H9 (cell line): Measurements from ENCODE around the gene FRYL. TPM values are rescaled to one million over a fixed set of nuclear protein-coding genes. Genes with fewer than 3 reads are reported as not detected.

Source experiments
- DNase-seq: peaks from one replicate; pipeline ENCODE4 v3.0.0-alpha.2; 2017
- H2AFZ ChIP-seq: one replicate; pipeline ENCODE4 v1.6.1; 2013; ENCODE audit warnings: mild to moderate bottlenecking, low read length, control low read depth, moderate library complexity
- H2AK5ac ChIP-seq: 2 replicates; pipeline ENCODE4 v1.6.1; 2013; ENCODE audit warnings: low read length, control low read depth, mixed read lengths; ENCODE audit not compliant: insufficient read length
- H2BK120ac ChIP-seq: one replicate; pipeline ENCODE4 v1.6.1; 2013; ENCODE audit warnings: low read depth, mild to moderate bottlenecking, low read length, control low read depth, inconsistent platforms; ENCODE audit not compliant: poor library complexity, severe bottlenecking
- H2BK12ac ChIP-seq: 2 replicates; pipeline ENCODE4 v1.6.1; 2013; ENCODE audit warnings: low read length, control low read depth, mixed read lengths, low read depth; ENCODE audit not compliant: insufficient read length
- H2BK15ac ChIP-seq: 2 replicates; pipeline ENCODE4 v1.6.1; 2013; ENCODE audit warnings: low read depth, low read length, control low read depth
- H2BK20ac ChIP-seq: one replicate; pipeline ENCODE4 v1.6.1; 2013; ENCODE audit warnings: low read depth, mild to moderate bottlenecking, low read length, control low read depth, inconsistent platforms; ENCODE audit not compliant: poor library complexity, severe bottlenecking
- H2BK5ac ChIP-seq: 2 replicates; pipeline ENCODE4 v1.6.1; 2013; ENCODE audit warnings: low read length, control low read depth, mixed read lengths; ENCODE audit not compliant: insufficient read length
- H3K14ac ChIP-seq: 2 replicates; pipeline ENCODE4 v1.6.1; 2013; ENCODE audit warnings: low read length, control low read depth; ENCODE audit not compliant: insufficient read depth
- H3K18ac ChIP-seq: 2 replicates; pipeline ENCODE4 v1.6.1; 2013; ENCODE audit warnings: low read depth, mild to moderate bottlenecking, mixed read lengths, low read length, control low read depth; ENCODE audit not compliant: insufficient read length
- H3K23ac ChIP-seq: 2 replicates; pipeline ENCODE4 v1.6.1; 2013; ENCODE audit warnings: low read length, control low read depth, mixed read lengths, low read depth; ENCODE audit not compliant: insufficient read length
- H3K23me2 ChIP-seq: 2 replicates; pipeline ENCODE4 v1.6.1; 2013; ENCODE audit warnings: low read depth, mild to moderate bottlenecking, mixed read lengths, low read length, control low read depth; ENCODE audit not compliant: insufficient read length, poor library complexity, severe bottlenecking
- H3K27ac ChIP-seq: 2 replicates; pipeline ENCODE4 v1.5.1; 2013; ENCODE audit warnings: low read length, control low read depth, mixed read lengths, low read depth; ENCODE audit not compliant: insufficient read length
- H3K27me3 ChIP-seq: 2 replicates; pipeline ENCODE4 v1.6.1; 2013; ENCODE audit warnings: low read length, control low read depth, inconsistent platforms; ENCODE audit not compliant: insufficient read depth
- H3K4ac ChIP-seq: 2 replicates; pipeline ENCODE4 v1.6.1; 2013; ENCODE audit warnings: low read depth, mild to moderate bottlenecking, control low read depth, inconsistent platforms, low read length, moderate library complexity
- H3K4me1 ChIP-seq: 2 replicates; pipeline ENCODE4 v1.6.1; 2013; ENCODE audit warnings: low read length, control low read depth, inconsistent platforms; ENCODE audit not compliant: insufficient read depth
- H3K4me2 ChIP-seq: 2 replicates; pipeline ENCODE4 v1.6.1; 2013; ENCODE audit warnings: low read length, control low read depth, mixed read lengths; ENCODE audit not compliant: insufficient read length, insufficient read depth
- H3K56ac ChIP-seq: 2 replicates; pipeline ENCODE4 v1.6.1; 2013; ENCODE audit warnings: low read depth, mild to moderate bottlenecking, mixed read lengths, low read length, control low read depth; ENCODE audit not compliant: insufficient read length
- H3K79me1 ChIP-seq: 2 replicates; pipeline ENCODE4 v1.6.1; 2013; ENCODE audit warnings: low read depth, mild to moderate bottlenecking, moderate library complexity, low read length, control low read depth, inconsistent platforms; ENCODE audit not compliant: insufficient read depth, poor library complexity, severe bottlenecking
- H3K79me2 ChIP-seq: 2 replicates; pipeline ENCODE4 v1.6.1; 2013; ENCODE audit warnings: low read length, control low read depth, inconsistent platforms; ENCODE audit not compliant: insufficient read depth
- H3K9ac ChIP-seq: 2 replicates; pipeline ENCODE4 v1.6.1; 2013; ENCODE audit warnings: low read length, control low read depth, mixed read lengths; ENCODE audit not compliant: insufficient read length; ENCODE audit errors: extremely low read depth
- H3K9me3 ChIP-seq: one replicate; pipeline ENCODE4 v1.6.1; 2013; ENCODE audit warnings: low read depth, low read length, inconsistent platforms; ENCODE audit not compliant: control insufficient read depth
- H3T11ph ChIP-seq: one replicate; pipeline ENCODE4 v1.6.1; 2013; ENCODE audit warnings: mild to moderate bottlenecking, low read length, control low read depth, inconsistent platforms
- H4K20me1 ChIP-seq: one replicate; pipeline ENCODE4 v1.6.1; 2013; ENCODE audit not compliant: control insufficient read depth, insufficient read length, insufficient read depth
- H4K5ac ChIP-seq: 2 replicates; pipeline ENCODE4 v1.6.1; 2013; ENCODE audit warnings: low read depth, mild to moderate bottlenecking, mixed read lengths, low read length, control low read depth; ENCODE audit not compliant: insufficient read length
- H4K8ac ChIP-seq: replicated peaks from 2 replicates; pipeline ENCODE4 v1.6.1; 2013; ENCODE audit warnings: low read length, control low read depth, mixed read lengths, low read depth; ENCODE audit not compliant: insufficient read length
- H4K91ac ChIP-seq: 2 replicates; pipeline ENCODE4 v1.6.1; 2013; ENCODE audit warnings: low read depth, mild to moderate bottlenecking, moderate library complexity, mixed read lengths, low read length, control low read depth; ENCODE audit not compliant: insufficient read length
- H3K27ac Mint-ChIP-seq, 3 experiments: 2 replicates in 2 of 3; 3 replicates in 1 of 3; pipeline ENCODE4 v1.8.0; 2020 to 2021; ENCODE audit warnings: mixed read lengths in 3 of 3, mild to moderate bottlenecking in 1 of 3, moderate library complexity in 1 of 3
- H3K27me3 Mint-ChIP-seq: 2 replicates; pipeline ENCODE4 v1.8.0; 2021; ENCODE audit warnings: low read depth, mild to moderate bottlenecking, moderate library complexity, mixed read lengths
- H3K36me3 Mint-ChIP-seq, 3 experiments: 2 replicates in 2 of 3; 3 replicates in 1 of 3; pipeline ENCODE4 v1.8.0; 2020 to 2021; ENCODE audit warnings: low read depth in 3 of 3, mixed read lengths in 3 of 3; ENCODE audit not compliant: insufficient read depth in 1 of 3
- H3K4me1 Mint-ChIP-seq, 2 experiments: 2 replicates each; pipeline ENCODE4 v1.8.0; 2020; ENCODE audit warnings: mixed read lengths in 2 of 2
- H3K4me3 Mint-ChIP-seq, 2 experiments: 2 replicates in 1 of 2; 3 replicates in 1 of 2; pipeline ENCODE4 v1.8.0; 2020 to 2021; ENCODE audit warnings: mild to moderate bottlenecking in 2 of 2, mixed read lengths in 2 of 2, moderate library complexity in 1 of 2
- H3K9me3 Mint-ChIP-seq, 2 experiments: 2 replicates in 1 of 2; 3 replicates in 1 of 2; pipeline ENCODE4 v1.8.0; 2020; ENCODE audit warnings: mild to moderate bottlenecking in 2 of 2, mixed read lengths in 2 of 2, moderate library complexity in 1 of 2
- WGBS: extraction: QIAGEN DNeasy Blood & Tissue Kit; methylation state at CpG from one replicate; pipeline ENCODE4 v1.1.7; 2013; ENCODE audit warnings: missing lambda C conversion rate, low lambda C conversion rate, mixed read lengths; ENCODE audit not compliant: insufficient read length; ENCODE audit errors: extremely low coverage; 5-methylcytosine and 5-hydroxymethylcytosine counted together
- total RNA-seq: library from RNA; stranded (reverse); gene quantifications from 2 replicates; pipeline ENCODE4 v1.2.1, GENCODE V29; 2021
- TF ChIP-seq, protein P1 (sequence below): fragments of 200-600 bp; sonication (generic); conservative IDR thresholded peaks from 3 replicates; pipeline ENCODE4 v1.8.0; 2021; ENCODE audit warnings: antibody characterized with exemption, mild to moderate bottlenecking

FRYL gene
- total RNA-seq, 1 experiment from 2014 or later = 31.5 TPM

DNA sequence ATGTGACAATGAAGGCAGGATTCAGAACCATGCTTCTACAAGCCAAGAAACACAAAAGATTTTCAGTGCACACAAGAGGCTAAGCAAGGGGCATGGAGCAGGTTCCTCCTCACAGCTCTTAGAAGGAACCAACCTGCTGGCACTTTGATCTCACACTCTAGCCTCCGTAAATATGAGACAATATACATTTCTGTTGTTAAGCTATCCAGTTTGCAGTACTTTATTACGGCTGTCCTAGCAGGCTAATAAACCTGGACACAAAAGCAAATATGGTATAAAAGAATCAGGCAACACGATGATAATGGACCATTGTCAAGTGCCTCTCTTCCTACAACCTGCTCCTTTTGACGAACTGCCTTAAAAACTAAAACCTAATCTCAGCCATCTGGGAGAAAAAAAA, 175.6 kb downstream of the FRYL start:
- H3K23me2 ChIP-seq = no peaks in the 10 kb centered on the region
- no peak overlapping the region for H2BK12ac ChIP-seq
- WGBS = no CpG with 5 or more reads among the region's 4 CpGs
- H3K79me2 ChIP-seq = no peaks in the 10 kb centered on the region
- H3K36me3 Mint-ChIP-seq = peaks cover 0 to 4% (median 4%) of the 10 kb centered on the region in 3 experiments; a peak in 5 of 7 replicates
- no peak overlapping the region for H3K56ac ChIP-seq
- H2BK20ac ChIP-seq = no peak overlapping the region
- H3K23ac ChIP-seq = no peak overlapping the region
- no peak overlapping the region for H4K5ac ChIP-seq
- no peak overlapping the region for H2AFZ ChIP-seq
- no peak overlapping the region for H3K4me3 Mint-ChIP-seq
- no peak overlapping the region for H3K9ac ChIP-seq
- no peak overlapping the region for H3K18ac ChIP-seq
- H4K8ac ChIP-seq = no peak overlapping the region
- peaks cover 0 to 5% of the 10 kb centered on the region in 2 experiments; a peak in 2 of 4 replicates for H3K4me1 Mint-ChIP-seq
- TF ChIP-seq, protein P1, sequence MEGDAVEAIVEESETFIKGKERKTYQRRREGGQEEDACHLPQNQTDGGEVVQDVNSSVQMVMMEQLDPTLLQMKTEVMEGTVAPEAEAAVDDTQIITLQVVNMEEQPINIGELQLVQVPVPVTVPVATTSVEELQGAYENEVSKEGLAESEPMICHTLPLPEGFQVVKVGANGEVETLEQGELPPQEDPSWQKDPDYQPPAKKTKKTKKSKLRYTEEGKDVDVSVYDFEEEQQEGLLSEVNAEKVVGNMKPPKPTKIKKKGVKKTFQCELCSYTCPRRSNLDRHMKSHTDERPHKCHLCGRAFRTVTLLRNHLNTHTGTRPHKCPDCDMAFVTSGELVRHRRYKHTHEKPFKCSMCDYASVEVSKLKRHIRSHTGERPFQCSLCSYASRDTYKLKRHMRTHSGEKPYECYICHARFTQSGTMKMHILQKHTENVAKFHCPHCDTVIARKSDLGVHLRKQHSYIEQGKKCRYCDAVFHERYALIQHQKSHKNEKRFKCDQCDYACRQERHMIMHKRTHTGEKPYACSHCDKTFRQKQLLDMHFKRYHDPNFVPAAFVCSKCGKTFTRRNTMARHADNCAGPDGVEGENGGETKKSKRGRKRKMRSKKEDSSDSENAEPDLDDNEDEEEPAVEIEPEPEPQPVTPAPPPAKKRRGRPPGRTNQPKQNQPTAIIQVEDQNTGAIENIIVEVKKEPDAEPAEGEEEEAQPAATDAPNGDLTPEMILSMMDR = no peak
- no peak for DNase-seq
- no peaks in the 10 kb centered on the region for H3K27me3 Mint-ChIP-seq
- H3K27ac Mint-ChIP-seq = no peak overlapping the region
- no peak overlapping the region for H2AK5ac ChIP-seq
- H2BK15ac ChIP-seq = no peak overlapping the region
- H2BK5ac ChIP-seq = no peak overlapping the region
- H3K14ac ChIP-seq = no peak overlapping the region
- H3K4me2 ChIP-seq = no peak overlapping the region
- no peaks in the 10 kb centered on the region for H3K4me1 ChIP-seq
- H3K27me3 ChIP-seq = no peaks in the 10 kb centered on the region
- no peaks in the 10 kb centered on the region for H3K9me3 Mint-ChIP-seq
- H3K9me3 ChIP-seq = no peaks in the 10 kb centered on the region
- no peaks in the 10 kb centered on the region for H4K20me1 ChIP-seq
- H2BK120ac ChIP-seq = no peak overlapping the region
- no peak overlapping the region for H3K4ac ChIP-seq
- H3T11ph ChIP-seq = no peak overlapping the region
- no peak overlapping the region for H4K91ac ChIP-seq
- no peak overlapping the region for H3K27ac ChIP-seq
- H3K79me1 ChIP-seq = no peaks in the 10 kb centered on the region
